Liver (tissue), 3 donors: Measurements from ENCODE around the gene TNNT1.

Source experiments
- SP1 ChIP-seq: IDR thresholded peaks from 2 replicates; pipeline ENCODE4 v1.6.1; 2018; ENCODE audit warnings: antibody characterized with exemption, mild to moderate bottlenecking
- TF ChIP-seq, protein P1 (sequence below): fragments of 150-350 bp; IDR thresholded peaks from 2 replicates; pipeline ENCODE4 v1.5.1; 2017; ENCODE audit warnings: improper control_type of control experiment, low read depth, low read length; ENCODE audit not compliant: missing input control
- donor health status: healthy.
- donor health status: healthy.

DNA sequence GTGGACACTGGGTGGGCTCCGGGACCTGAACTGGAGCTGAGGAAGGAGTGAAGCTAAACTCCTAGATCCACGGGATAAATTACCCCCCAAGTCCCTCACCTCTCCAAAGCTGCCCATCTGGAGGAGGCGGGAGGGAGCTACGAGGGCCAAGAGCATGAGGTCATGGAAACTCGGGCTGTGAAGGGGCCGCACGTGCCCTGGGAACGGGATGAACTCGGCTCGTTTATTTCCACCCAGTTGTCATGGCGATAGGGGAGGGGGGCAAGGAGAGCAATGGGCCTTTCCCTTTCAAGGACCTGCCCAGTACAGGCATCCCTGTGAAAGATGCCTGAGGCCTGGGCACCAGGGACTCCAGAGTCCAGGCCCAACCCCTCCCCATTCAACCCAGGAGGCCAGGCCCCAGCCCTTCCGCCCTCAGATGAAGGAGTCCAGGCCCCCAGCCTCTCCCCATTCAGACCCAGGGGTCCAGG, 35.4 kb downstream of the TNNT1 start:
- TF ChIP-seq, protein P1, sequence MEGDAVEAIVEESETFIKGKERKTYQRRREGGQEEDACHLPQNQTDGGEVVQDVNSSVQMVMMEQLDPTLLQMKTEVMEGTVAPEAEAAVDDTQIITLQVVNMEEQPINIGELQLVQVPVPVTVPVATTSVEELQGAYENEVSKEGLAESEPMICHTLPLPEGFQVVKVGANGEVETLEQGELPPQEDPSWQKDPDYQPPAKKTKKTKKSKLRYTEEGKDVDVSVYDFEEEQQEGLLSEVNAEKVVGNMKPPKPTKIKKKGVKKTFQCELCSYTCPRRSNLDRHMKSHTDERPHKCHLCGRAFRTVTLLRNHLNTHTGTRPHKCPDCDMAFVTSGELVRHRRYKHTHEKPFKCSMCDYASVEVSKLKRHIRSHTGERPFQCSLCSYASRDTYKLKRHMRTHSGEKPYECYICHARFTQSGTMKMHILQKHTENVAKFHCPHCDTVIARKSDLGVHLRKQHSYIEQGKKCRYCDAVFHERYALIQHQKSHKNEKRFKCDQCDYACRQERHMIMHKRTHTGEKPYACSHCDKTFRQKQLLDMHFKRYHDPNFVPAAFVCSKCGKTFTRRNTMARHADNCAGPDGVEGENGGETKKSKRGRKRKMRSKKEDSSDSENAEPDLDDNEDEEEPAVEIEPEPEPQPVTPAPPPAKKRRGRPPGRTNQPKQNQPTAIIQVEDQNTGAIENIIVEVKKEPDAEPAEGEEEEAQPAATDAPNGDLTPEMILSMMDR = no peak
- TF ChIP-seq SP1 = peak; percentile 29
